DMS114 treated with DMSO at 0.1 percent for 48 hours (cell line): ENCODE data around the gene TTLL3.
"Not testable (repeated sequence)": the region's sequence is repeated elsewhere in the genome, so short reads cannot be mapped to it uniquely, and the experiment has no call there.

Experiments
- DNase-seq: peaks from one replicate; lab custom pipeline; 2025; ENCODE audit not compliant: unreplicated experiment; lab: John Stamatoyannopoulos, UW

Gene TTLL3

DNA sequence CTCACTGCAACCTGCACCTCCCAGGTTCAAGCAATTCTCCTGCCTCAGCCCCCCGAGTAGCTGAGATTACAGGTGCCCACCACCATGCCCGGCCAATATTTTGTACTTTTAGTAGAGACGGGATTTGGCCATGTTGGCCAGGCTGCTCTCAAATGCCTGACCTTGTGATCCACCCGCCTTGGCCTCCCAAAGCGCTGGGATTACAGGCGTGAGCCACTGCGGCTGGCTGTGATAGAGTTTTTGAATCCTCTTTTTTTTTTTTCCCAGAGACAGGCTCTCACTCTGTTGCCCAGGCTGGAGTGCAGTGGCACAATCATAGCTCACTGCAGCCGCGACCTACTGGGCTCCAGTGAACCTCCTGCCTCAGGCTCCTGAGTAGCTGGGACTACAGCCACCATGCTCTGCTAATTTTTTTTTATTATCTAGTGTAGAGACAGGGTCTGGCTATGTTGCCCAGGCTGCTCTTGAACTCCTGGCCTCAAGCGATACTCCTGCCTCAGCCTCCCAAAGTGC lies 55.1 kb downstream of the TTLL3 start:
- DNase-seq, result not testable (repeated sequence)

DNA sequence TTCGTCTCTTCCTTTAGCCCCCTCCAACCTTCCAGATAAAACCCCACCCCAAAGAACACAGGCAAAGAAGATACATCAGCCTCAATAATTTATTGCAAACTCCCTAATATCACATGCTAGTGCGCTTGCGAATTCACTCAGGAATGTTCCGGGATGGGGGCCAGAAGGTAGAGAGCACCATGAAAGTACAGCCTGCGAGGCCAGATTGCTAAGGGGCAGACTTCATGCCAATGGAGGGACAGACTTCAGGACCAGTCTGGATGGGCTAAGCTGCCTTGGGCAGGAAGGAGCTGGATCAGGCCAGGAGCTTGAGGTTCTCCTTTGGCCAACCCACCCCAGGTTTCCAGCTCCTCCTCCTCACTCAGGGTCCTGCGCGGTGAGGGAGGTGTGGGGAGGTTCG lies 56.6 kb downstream of the TTLL3 start:
- DNase-seq, result no peak

DNA sequence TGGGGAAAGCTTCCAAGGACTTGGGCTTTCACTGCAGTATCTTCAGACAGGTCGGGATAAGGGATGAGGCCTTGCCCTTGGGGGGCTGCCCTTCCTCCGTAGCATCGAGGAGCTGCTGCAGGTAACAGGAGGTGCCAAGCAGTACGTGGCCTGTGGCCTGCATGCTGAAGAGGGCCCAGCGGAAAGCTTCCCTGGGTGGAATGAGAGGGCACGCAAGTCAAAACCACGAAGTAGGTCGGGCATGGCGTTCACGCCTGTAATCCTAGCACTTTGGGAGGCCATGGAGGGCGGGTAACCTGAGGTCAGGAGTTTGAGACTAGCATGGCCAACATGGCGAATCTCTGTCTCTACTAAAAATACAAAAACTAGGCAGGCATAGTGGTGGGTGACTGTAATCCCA lies 57.0 kb downstream of the TTLL3 start:
- DNase-seq, result no peak

DNA sequence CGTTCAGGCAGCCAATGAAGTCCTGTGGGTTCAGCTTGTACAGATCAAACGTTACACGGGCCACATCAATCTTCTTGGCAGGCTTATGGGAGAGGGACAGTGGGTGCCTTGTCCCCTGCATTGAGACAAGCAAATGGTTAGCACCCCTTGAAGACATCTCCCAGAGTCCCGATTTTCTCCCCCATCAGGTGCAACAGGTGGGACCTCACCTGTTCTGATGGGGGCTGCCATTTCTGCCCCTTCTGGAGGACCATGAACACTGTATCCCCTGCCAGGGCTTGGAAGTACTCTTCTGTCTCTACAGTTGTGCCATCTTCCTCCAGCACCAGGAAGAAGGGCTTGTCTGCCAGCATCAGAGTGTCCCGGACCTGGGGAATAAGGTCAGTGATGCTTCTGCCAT lies 59.9 kb downstream of the TTLL3 start:
- DNase-seq, result no peak

DNA sequence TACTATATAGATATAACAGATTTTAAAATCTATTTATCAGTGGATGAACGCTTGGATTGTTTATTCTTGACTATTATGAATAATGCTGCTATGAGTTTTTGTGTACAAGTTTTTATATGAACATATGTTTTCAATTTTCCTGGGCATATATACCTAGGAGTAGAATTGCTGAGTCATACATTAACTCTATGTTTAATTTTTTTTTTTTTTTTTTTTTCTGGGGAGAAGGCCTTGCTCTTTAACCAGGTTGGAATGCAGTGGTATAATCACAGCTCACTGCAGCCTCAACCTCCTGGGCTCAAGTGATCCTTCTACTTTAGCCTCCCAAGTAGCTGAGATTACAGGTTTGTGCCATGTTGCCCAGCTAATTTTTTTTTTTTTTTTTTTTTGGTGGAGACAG lies 60.9 kb downstream of the TTLL3 start:
- no peak for DNase-seq

DNA sequence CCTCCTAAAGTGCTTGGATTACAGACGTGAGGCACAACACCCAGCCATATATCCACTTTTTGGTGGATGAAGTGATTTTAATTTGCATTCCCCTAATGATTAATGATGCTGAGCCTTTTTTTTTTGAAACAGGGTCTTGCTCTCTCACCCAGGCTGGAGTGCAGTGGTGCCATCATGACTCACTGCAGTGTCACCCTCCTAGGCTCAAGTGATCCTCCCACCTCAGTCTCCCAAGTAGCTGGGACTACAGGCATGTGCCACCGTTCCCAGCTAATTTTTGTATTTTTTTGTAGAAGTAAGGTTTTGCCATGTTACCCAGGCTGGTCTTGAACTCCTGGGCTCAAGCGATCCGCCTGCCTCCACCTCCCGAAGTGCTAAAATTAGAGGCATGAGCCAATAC lies 62.0 kb downstream of the TTLL3 start:
- DNase-seq, result not testable (repeated sequence)

DNA sequence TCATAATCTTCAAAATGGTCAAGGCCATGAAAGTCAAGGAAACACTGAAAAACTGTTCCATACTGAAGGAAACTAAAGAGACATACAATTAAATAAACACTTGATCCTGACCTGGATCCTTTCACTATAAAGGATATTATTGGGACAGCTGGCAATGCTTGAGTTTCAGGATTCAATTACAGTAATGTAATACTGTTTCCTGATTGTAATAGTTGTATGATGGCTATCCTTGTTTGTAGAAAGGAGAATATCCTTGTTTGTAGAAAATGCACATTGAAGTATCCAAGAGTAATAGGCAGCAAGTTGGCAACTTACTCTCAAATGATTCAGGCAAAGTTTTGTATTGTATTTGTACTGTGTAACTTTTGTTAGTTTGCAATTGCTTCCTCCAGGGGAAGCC lies 65.4 kb downstream of the TTLL3 start:
- DNase-seq, result no peak

DNA sequence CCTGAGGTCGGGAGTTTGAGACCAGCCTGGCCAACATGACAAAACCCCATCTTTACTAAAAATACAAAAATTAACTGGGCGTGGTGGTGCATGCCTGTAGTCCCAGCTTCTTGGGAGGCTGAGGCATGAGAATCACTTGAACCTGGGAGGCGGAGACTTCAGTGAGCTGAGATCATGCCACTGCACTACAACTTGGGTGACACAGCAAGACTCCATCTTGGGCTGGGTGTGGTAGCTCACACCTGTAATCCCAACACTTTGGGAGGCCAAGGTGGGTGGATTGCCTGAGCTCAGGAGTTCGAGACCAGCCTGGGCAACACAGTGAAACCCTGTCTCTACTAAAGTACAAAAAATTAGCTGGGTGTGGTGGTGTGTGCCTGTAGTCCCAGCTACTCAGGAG lies 66.2 kb downstream of the TTLL3 start:
- DNase-seq, result not testable (repeated sequence)

DNA sequence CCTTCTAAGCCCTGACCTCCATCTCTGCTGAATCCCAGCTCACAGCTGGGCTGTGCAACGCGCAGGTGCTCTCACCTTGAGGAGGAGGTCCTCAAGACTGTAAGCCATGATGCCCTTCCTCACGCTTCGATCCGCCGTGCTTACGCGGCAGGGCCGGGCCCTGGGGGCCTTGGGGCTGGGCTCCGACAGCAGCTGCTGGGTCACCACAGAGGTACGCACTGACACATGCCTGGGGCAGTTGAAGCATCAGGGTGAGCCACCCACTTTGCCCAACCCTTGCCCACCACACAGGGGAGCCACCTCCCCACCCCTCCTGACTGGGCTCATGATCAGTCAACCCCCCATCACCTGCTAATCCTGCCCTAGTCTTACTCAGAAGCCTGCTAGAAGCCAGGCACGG lies 66.9 kb downstream of the TTLL3 start:
- DNase-seq, result no peak

DNA sequence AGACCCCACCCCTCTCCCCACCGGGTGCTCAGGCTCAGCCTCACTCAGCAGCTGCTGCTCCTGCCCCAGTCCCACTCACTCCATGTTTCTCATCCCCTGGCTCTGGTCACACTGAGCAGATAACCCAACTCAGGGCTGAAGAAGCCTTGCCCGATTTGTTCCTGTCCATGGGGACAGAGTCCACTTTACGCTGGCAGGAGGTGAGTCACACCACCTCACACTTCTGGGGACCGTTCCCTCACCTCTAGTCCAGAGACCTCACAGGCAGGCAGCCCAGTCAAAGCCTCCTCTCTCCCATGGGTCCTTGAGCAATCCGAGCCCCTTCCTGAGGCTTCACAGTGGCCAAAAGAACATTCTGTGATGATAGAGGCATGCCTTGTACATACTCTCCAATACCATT lies 68.6 kb downstream of the TTLL3 start:
- DNase-seq, result no peak

DNA sequence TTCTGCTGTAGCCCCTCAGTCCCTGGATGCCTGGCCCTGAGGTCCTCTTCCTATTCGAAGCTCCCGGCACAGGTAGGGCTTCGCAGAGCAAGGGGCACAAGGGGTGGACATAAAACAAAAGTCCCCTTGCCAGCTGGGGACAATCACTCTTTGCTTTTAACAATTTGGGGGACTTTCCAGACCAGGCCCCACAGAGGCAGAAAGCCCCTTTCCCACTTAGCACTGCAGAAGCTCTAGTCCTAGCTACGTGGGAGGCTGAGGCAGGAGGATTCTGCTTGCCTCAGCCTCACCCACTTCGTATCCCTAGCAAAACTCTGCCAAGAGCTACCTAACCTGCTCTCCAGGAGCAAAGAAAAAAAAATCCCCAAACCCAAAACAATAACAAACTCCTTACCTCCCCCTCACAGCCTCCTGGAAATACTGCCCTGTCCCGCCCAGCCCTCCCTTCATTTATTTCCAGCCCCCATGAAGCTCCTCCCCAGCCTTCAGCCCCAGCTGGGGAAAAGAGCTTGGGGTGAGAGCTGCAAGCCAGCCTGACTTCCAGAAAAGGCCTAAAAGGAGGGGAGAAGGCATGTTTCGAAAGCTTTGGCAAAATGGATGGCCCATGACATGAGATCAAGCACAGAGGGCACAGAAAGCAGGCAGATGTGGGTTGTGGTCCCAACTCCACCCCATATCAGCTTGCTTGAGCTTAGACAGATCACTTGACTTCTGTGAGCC lies 69.9 kb downstream of the TTLL3 start, which contains the start of gene CIDEC:
CIDEC (minus strand) TSS at position 424 of the 720 bp plus-strand sequence. CDS start 1,767 bp downstream, outside the sequence.
- DNase-seq, result no peak

DNA sequence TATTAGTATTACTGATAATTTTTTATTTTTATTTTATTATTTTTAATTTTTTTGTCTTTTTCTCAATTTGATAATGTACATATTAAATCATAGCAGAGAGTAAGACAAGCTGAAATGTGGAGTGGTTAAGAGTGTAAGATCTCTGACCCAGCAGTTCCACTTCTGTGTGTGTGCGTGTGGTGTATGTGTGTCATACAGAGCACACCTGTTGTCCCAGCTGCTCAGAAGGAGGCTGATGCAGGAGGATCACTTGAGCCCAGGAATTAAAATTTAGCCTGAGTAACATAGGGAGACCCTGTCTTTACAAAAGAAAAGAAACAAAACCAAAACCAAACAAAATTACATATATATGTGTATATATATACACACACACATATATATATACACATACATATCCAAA lies 71.4 kb downstream of the TTLL3 start:
- no peak for DNase-seq

DNA sequence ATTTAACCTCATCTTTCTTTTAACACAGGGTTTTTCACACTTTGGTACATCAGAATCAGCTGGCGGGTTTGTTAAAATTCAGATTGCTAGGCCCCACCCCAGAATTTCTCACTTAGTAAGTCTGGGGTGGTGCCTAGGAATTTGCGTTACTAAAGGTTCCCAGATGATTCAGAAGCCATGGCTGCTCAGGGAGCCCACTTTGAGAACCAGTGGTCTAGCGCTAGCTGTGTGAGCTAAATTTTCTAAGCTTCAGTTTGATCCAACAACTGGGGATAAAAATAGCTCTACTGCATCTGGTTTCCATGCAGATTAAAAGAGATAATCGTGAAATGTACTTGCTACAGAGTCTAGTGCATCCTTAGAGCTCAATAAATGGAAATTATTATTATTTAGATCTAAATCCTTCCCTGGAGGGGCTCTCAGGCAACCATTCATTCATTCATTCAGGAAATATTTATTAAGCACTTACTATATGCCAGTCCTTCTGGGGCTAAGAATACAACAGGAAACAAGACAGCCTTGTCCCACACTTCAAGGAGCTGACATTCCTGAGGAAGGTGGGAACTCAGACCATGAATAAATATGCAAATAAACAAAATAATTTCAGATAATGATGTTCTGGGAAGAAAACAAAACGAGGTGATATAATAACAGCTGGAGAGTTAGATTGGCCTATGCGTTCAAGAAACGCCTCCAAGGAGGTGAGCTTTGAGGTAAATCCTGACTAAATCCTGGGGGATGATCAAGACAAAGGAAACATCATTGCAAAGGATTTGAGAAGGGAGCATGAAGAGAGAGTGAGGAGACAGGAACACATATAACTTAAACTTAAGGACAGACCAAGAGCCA lies 73.9 kb downstream of the TTLL3 start:
- no peak for DNase-seq

DNA sequence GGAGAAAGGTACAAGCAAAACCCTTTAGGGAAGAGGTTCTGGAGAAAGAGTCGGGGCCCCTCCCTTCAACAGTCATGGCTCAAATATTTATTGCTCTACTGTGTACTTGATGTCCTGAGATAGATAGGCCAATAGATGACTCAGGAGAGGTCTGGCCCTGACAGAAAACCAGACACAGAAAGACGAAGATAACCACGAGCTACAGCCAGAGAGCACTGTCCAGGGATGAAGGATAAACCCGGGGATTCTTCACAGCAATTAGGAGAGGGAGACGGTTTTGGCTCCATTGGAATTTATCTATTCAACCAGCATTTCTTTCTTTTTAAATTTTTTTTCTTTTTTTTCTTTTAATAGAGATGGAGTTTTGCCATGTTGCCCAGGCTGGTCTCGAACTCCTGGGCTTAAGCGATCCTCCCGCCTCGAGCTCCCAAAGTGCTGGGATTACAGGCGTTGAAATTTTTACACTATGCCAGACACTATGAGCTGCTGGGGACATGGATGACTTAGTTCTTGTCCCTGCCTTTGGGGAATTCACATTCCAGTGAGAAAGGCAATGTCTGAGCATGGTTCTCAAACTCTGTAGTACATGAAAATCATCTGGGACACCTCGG lies 74.6 kb downstream of the TTLL3 start:
- no peak for DNase-seq
